Astrocyte of the hippocampus (primary cell): ENCODE results near the gene RPGRIP1L.
A peak's percentile ranks its signal among the peaks of the same experiment; 100 is the strongest.

Experiments
- DNase-seq: peaks from one replicate; pipeline ENCODE4 v3.0.0; 2011; ENCODE audit warnings: low read depth, low spot score

RPGRIP1L gene

DNA sequence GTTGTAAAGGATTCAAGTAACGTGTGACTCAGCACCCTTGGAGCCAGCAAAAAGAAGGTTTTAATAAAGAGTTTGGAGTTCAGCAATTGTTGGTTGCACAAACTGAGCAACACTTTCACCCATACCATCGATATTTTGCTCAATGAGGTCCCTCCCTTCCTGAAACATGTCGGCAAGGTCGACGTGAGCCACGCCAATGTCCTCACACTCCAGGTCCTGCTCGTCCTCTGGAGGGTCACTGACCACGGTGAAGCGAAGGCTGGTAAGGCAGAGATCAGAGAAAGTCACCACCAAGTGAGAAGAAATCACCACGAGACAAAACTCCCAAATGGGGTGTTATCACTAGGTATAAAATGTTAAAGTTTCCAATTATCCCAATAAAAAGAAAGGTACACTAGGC lies 98.3 kb downstream of the RPGRIP1L start:
- DNase-seq: no peak

DNA sequence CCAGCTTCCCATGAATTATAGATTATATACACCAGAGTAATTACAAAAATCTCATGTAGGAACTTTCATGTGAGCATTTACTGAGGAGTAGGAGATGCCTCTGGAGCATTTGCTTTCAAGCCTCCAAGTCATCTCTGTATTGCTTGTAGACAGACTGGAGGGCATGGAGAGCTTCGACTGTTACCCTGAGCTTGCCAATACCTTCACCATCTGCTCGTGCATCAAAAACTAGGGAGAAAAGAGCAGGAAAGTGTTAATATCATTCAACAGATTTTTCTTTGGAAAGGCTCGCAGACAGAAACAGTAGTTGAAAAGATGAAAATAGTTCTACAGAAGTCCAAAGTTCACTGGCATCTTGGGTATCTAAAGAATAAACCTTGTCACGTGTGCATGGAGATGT lies 101.7 kb downstream of the RPGRIP1L start:
- DNase-seq: no peak

- DNase-seq: no peak
Measured at GRCh38 chr16:53600616-53601015, 103.0 kb downstream of the RPGRIP1L start.

- peak; percentile 15 for DNase-seq
Measured at GRCh38 chr16:53600126-53600525, 103.5 kb downstream of the RPGRIP1L start.

- no peak for DNase-seq
Measured at GRCh38 chr16:53599548-53599947, 104.1 kb downstream of the RPGRIP1L start.

- DNase-seq: no peak
Measured at GRCh38 chr16:53598511-53599275, 105.0 kb downstream of the RPGRIP1L start.

DNA sequence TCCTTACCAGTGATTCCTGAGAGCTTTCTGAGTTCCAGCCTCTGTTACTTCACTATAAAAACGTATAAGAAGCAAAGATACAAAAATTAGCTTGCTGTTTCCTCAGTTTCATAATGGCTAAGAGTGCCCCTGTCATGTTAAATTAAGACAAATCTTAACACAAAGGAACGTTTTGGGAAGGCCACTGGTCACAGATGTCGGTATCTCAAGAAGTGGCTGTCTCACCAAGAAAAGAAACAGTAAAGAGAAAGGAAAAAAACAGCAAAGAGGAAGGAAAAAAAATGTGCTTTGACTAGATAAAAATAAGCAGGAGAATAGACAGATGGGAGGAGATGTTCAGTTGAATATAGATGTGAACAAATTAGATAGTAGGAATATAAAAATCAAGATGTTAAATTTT lies 105.9 kb downstream of the RPGRIP1L start:
- DNase-seq: no peak

- no peak for DNase-seq
Measured at GRCh38 chr16:53588081-53588648, 115.5 kb downstream of the RPGRIP1L start.

DNA sequence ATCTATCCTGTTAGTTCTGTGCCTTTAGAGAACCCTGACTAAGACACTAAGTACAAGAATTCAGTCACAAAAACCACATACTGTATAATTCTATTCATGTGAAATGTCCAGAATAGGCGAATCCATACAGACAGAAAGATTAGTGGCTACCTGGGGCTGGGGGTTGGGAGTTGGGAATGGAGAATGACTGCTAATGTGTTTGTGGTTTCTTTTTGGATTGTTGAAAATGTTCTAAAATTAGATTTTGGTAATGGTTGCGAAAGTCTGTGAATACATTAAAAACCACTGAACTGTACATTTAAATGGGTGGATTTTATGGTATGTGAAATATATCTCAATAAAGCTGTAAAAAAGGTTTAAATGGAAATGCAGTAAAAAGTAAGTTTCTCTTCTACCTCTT lies 120.3 kb downstream of the RPGRIP1L start:
- peak; percentile 11 for DNase-seq

DNA sequence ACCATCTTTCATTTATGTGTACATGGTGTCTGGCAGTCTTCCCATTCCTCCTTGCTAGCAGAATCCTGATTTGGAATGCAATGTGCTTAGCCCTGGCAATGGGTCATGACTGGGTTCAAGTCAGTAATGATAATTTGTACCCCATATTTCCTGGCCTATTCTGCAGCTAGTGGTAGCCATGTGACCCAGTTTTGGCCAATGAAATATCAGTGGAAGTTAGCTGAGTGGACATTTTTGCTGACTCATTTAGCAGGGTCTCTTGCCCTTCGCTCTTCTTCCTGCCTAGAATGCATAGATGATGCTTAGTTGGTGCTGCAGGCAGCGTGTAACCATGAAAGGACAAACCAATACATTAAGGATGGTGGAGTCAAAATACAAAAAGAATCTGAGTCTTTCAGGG lies 121.9 kb downstream of the RPGRIP1L start:
- DNase-seq: no peak

DNA sequence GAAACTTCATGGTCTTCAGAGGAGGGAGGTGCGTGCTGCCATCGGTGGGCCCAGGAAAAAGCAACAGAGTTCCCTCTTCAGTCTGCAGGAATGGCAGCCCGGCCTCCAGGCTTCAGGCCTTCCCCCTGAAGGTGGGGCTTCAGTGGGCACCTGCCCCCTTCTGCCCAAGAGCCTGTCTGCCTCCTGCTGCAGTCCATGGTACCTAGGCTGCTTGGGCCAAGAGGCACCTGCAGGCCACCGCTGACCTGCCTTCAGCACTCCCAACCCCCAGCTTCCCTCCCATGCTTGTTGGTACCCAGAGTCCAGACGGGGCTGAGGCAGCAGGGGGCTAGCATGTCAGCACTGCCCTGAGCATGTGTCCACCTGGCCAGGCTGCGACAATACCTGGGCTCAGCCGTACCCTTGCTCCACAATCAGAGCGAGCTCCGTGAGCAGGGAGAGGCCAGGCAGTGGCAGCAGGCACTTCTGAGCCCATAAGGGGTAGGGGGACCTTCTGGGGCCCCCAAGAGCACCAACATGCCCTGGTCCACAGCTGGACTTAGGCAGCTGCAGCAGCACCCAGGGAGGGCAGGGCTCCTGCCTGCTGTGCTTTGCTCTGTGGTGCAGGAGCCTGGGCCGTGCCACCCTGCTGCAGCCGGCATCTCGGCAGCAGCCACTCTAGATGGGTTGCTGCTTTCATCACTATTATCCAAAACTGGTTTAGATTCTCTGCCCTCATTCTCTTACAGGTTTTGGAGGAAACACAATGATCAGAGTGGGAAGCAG lies 123.4 kb downstream of the RPGRIP1L start:
- DNase-seq: no peak

GRCh38 chr16:53576904-53577303 lies 126.8 kb downstream of the RPGRIP1L start:
- DNase-seq: no peak

- no peak for DNase-seq
Measured at GRCh38 chr16:53576210-53576609, 127.4 kb downstream of the RPGRIP1L start.

DNA sequence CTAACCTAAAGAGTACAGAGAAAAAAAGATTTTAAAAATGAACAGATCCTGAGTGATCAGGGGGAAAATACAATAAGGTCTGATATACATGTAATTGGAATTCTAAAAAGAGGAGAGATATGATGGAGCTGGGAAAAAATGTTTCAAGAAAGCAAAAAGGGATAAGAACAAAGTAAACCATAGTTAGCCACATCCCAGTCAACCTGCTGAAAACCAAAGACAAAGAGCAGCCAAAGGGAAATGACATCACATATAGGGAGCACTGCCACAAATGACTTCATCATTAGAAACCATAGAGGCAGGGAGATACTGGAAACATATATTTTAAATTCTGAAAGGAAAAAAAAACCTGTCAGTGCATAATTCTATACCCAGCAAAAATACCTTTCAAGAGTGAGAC lies 131.9 kb downstream of the RPGRIP1L start:
- no peak for DNase-seq

DNA sequence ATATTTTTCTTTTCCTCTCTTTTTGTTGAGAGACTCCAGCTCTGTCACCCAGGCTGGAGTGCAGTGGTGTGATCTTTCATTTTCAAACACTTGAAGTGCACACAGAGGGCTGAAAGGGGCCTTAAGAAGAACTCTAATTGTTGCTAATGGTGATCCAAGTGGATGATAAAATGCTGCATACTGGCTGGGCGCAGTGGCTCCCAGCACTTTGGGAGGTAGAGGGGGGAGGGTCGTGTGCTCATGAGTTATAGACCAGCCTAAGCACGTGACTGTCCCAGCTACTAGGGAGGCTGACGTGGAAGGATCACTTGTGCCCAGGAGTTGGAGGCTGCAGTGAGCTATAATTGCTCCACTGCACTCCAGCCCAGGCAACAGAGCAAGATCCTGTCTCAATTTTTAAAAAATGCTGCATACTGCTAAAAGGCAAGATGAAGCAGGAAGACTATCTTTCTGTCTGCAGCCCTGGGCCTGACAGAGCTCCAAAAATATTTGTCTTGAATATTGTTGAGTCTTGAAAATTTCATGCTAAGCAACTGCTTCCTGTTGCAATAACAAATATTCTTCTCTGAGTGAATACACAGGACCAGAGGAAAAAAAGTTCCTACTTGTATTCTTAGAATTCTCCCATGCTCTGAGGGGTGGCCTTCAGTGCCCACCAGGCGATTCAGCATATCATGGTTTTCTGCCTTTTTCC lies 137.0 kb downstream of the RPGRIP1L start:
- DNase-seq: no peak

- DNase-seq: no peak
Measured at GRCh38 chr16:53565296-53565863, 138.3 kb downstream of the RPGRIP1L start.

GRCh38 chr16:53563426-53563825 lies 140.2 kb downstream of the RPGRIP1L start:
- no peak for DNase-seq

GRCh38 chr16:53561101-53561888 lies 142.4 kb downstream of the RPGRIP1L start:
- DNase-seq: no peak

DNA sequence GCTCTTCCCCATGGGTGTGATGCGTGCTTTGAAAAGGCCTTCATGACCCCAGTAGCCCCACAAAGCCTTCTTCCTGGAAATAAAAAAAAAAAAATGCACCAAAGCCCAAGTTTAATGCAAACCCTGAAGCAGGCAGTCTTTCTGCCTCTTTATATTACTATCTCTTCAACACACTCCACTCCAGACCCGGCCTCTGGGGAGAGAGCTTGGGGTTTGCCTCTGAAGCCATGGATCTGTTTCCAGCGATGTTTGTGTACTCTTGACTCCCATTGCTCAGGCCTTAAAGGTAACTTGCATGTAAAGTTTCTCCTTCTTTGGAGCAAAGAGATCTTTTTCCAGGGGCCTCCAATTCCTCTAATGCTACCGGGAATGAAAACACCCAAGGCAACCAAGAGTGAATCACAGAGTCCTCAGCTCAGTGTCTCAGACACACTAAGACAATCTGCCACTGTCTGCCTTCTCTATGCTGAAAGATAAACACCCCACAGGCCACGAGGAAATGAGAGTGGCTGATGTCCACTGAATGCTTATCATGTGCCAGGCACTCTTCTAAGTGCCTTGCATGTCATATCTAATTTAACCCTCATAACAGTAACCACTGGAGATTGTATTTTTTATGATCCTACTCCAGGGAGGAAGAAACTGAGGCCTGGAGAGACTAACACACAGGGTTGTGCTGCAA lies 144.2 kb downstream of the RPGRIP1L start:
- no peak for DNase-seq

DNA sequence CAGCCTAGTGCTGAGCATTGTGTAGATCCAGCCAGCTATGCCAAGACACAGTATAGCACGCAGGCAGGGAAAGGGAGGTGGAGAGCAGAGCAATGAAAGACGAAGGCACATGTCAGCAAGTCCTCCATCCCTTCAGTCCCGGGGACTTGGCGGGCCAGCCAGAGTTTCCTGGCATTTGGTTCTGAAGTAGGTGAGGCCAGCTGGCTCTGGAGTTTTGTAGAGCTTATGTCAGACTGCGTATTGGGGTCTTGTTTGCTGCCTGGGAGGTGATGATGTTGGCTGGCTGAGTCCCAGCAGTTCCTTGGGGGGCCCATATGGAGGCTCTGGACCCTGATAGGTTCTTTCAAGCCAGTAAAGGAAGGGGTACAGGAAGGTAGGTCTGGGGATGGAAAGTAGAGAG lies 144.9 kb downstream of the RPGRIP1L start:
- no peak for DNase-seq
